HG03558 (cell line): Measurements from ENCODE around the gene NETO2.

Source experiments
- ATAC-seq: cut with Tn5 transposase; IDR thresholded peaks from one replicate; pipeline ENCODE4 v1.9.1; 2021; ENCODE audit warnings: moderate number of reproducible peaks; ENCODE audit not compliant: unreplicated experiment; ENCODE audit errors: extremely low read depth

The NETO2 gene

GRCh38 chr16:47049901-47050583 lies 93.7 kb downstream of the NETO2 start:
- ATAC-seq, result no peak

DNA sequence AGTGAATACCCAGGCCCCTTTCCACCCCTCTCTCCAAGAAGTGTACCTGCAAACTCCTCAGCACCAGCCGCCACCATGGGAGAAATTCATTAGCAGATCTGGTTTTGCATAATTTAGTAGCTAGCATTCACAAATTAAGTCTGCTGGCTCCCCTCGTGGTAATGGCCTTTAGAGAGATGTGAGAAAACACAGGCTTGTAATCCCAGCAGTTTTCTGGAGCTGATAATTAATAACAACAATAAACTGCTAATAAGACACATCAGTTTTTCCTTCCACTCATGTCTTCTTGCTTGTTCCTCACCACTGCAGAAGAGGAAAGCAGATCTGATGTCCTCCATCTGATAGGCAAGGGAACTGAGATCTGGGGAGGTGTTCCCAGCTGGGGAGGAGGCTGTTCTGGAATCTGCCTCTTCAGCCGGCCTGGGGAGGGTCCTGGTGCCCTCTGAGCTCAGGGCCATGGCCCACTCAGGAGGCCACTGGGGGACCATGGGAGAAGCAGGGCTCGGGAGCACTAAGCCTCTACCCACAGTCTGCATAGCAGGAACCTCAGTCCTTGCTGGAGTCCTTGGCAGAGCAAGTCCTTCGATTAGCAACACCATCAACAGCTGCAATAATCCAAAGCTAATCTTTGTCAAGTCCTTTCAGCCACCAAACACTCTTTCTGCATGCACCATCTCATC lies 96.1 kb downstream of the NETO2 start:
- ATAC-seq, result no peak

DNA sequence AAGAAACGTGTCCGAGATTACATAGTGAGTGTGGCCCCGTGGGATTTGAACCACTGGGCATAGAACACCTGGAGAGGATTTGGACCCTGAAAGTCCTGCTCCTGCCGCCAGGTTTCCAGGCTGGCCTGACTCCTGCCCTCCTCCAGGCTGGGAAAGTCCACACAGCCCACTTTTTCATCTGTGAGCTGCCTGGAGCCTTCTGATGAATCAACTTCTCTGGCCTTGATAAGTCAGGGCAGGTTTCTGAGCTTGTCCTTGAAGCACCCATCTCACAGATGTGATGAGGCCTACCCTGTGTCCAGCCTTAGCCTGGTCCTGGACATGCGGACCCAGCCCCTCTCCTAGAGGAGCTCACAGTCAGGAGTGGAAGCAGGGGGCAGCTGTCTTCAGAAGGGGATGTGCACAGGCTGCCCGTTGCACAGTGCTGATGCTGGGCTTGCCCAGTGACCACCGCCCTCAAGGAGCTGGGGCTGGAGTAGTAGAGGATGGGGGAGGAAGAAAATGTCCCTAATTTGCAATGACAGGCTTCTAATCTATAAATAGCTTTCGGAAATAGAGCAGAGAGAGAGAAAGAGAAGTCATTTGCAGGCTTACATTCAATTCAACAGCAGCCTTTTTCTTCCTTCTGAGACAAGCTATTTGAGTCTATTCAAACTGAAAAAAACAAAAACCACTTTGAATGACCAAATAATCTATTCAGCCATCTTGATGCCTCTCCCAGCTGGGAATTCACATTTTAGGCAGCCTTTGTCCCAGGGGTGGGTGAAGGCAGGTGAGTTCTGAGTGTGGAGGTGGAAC lies 96.8 kb downstream of the NETO2 start:
- ATAC-seq, result no peak

DNA sequence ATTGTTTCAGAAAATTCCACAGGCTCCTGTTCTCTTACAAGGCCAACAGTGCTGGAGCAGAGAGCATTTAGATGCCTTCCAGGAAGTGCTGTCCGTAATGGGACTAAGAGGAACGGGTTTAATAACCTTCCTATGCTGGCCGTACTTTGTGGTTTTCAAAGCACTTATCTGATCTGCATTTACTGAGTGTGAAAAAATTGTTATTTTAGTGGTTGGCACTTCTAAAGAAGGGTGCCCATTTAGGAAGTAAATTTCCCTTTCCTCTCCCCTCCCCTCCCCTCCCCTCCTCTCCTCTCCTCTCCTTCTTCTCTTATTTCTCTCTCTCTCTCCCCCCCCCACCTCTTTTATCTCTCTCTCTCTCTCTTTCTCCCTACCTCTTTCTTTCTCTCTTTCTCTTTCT lies 98.3 kb downstream of the NETO2 start:
- no peak for ATAC-seq

- ATAC-seq, result no peak
Observed at GRCh38 chr16:47045023-47045422, 98.7 kb downstream of the NETO2 start.

- no peak for ATAC-seq
Observed at GRCh38 chr16:47043970-47044684, 99.6 kb downstream of the NETO2 start.

- no peak for ATAC-seq
Observed at GRCh38 chr16:47043200-47043599, 100.5 kb downstream of the NETO2 start.

DNA sequence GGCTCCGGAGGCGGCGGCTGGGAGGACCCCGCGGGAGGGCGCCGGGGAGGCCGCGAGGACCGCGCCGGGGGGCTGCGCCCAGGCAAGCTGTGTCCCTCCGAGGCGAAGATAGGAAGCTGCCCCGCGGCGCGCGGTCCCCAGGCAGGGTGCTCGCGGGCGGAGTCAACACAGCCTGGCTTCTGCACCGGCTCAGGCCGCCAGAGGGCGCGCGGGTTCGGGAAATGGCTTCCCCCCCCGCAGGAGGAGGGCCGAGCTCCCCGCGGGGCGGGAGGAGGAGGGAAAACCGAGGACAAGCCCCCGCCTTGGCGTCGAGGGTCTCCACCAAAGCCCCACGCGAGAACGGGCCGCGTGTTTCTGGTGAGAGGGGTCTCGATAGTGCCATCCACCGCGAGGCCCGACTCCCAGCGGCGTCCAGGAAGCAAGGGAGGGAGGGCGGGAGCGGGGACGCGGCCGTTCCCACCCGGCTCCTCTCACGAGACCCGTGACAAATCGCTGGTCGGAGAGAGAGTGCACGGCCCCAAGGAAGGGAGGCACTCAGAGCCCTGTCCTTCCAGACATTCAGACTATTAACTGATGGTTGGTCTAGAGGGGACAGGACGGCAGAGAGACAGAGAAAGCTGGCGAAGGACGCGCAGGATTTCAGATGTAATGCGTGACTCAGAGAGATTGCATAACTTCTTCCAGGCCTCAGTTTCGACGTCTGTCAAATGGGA lies 105.8 kb downstream of the NETO2 start:
- peak; percentile 67 for ATAC-seq

GRCh38 chr16:47037396-47037745 lies 106.4 kb downstream of the NETO2 start:
- ATAC-seq, result peak; percentile 20

- ATAC-seq, result no peak
Observed at GRCh38 chr16:47036201-47036600, 107.5 kb downstream of the NETO2 start.

DNA sequence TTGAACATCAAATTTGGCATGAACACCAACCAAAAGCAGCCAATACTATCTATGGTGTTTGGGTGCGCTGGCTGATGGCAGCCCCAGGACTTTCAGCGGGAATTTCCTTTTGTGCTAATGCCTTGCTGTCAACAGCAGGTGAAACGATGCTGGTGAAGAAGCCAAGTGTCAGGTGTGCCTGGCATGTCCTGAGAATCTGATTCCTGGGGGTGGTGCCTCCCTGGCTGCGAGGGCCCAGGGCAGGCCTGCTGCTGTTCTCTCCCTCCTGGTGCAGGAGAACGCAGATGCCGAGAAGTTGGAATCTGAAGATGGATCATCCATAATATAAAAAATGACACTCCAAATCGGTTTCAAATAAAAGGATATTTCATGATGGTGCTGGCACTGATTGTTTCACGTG lies 108.3 kb downstream of the NETO2 start:
- ATAC-seq, result no peak

- no peak for ATAC-seq
Observed at GRCh38 chr16:47034455-47034854, 109.3 kb downstream of the NETO2 start.

GRCh38 chr16:47033176-47033575 lies 110.6 kb downstream of the NETO2 start:
- ATAC-seq, result no peak

DNA sequence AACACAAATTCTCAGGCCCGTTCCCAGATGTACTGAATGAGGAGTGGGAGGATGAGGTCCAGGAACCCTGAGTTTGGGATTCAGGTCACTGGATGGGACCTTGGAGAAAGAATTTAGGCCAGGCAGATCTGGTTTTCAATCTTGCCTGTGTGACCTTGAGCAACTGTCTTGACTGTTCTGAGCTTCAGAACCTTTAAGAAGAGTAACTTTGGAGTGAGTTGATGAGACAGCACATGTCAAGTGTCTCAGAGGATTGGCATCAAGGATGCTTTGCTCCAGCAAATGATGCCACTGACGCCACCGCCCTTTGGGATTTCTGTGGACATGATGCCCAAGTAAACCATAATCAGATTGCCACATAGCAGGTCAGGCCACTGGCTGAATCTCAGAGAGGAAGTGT lies 114.0 kb downstream of the NETO2 start:
- no peak for ATAC-seq

DNA sequence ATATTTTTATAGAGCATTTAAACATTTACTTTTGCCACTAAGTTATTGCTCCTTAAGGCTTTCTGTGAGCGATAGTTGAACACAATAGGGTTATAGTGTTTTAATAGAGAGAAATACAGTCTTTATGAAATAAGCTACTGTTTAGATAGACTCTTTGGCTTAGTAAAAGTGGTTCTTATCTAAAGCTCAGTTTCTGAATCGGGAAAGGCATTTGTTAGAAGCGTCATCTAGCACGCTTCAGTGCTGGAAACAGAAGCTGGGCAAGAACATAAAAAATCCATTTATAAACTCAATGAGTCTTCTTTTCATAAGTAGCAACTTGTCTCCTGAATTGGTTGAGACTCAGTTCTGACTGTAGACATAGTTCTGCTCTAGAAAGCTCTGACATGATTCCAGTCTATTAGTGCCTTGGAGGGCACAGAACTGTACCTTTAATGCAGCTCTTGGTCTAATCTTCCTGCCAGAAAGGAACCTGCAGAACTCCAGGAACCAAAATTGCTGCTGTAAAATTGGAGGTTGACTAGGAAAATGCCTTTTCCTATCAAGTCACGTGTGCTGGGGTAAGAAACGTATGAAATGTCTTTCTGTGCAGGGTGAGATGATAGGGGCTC lies 114.9 kb downstream of the NETO2 start:
- ATAC-seq, result no peak
